Duodenal mucosa (tissue), 2 donors: ENCODE results near the gene OPN3.

Source experiments
- H3K27ac ChIP-seq: one replicate; pipeline ENCODE4 v1.7.0; 2013; ENCODE audit warnings: low read depth, low read length
- H3K27me3 ChIP-seq, 2 donors: one replicate each; pipeline ENCODE4 v1.7.0; 2013; ENCODE audit warnings: low read length in 2 of 2, control low read depth in 1 of 2; ENCODE audit not compliant: insufficient read depth in 2 of 2, control insufficient read depth in 1 of 2
- H3K36me3 ChIP-seq, 2 donors: one replicate each; pipeline ENCODE4 v1.7.0; 2013; ENCODE audit warnings: low read length in 2 of 2, control low read depth in 1 of 2; ENCODE audit not compliant: insufficient read depth in 2 of 2, control insufficient read depth in 1 of 2
- H3K4me1 ChIP-seq, 2 donors: one replicate each; pipeline ENCODE4 v1.7.0; 2013; ENCODE audit warnings: low read length in 2 of 2, control low read depth in 1 of 2; ENCODE audit not compliant: insufficient read depth in 2 of 2, control insufficient read depth in 1 of 2
- H3K4me3 ChIP-seq, 2 donors: one replicate each; pipeline ENCODE4 v1.7.0; 2013; ENCODE audit warnings: low read length in 2 of 2, low read depth in 1 of 2
- H3K9ac ChIP-seq, 2 donors: one replicate each; pipeline ENCODE4 v1.7.0; 2013; ENCODE audit warnings: low read length in 2 of 2, low read depth in 1 of 2
- H3K9me3 ChIP-seq, 2 donors: one replicate each; pipeline ENCODE4 v1.7.0; 2013; ENCODE audit warnings: low read length in 2 of 2, control low read depth in 1 of 2; ENCODE audit not compliant: control insufficient read depth in 1 of 2

Gene OPN3

DNA sequence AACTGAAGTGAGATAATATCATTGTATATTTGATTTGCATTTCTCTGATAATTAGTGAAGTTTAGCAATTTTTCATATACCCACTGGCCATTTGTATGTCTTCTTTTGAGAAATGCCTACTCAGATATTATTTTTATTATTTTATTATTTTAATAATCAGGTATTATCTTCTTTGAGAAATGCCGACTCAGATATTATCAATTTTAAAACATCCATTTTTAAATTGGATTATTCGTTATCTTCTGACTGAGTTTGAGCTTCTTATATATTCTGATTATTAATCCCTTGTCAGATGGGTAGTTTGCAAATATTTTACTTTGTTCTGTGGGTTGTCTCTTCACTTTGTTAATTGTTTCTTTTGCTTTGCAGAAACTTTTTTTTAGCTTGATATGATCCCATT, 70.3 kb downstream of the OPN3 start:
- Histone ChIP-seq H3K27ac (no peak overlapping the region), H3K27me3 (no peaks in the 10 kb centered on the region), H3K9me3 (no peaks in the 10 kb centered on the region), H3K36me3 (no peaks in the 10 kb centered on the region), H3K9ac (no peak overlapping the region), H3K4me1 (no peaks in the 10 kb centered on the region), H3K4me3 (no peak overlapping the region)

DNA sequence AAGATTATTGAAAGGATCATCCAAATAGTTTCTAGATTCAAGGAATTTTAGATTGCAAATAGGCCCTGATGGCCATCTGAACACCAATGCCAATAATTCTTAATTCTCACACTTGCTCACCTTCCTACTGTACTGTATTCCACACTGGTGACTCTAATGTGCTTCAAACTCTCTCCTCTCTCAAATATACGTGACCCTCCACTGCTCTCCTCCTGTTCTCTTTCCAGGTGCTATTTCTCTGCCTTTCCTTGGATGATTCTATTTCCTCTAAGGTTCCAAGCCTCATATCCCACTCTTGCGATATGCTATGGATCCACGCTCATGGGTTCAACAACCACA, 79.4 kb downstream of the OPN3 start:
- Histone ChIP-seq H3K9ac (no peak overlapping the region), H3K4me3 (no peak overlapping the region), H3K4me1 (no peaks in the 10 kb centered on the region), H3K27ac (no peak overlapping the region), H3K27me3 (peaks cover 0 to 3% of the 10 kb centered on the region in 2 donors), H3K36me3 (no peaks in the 10 kb centered on the region), H3K9me3 (no peaks in the 10 kb centered on the region)

DNA sequence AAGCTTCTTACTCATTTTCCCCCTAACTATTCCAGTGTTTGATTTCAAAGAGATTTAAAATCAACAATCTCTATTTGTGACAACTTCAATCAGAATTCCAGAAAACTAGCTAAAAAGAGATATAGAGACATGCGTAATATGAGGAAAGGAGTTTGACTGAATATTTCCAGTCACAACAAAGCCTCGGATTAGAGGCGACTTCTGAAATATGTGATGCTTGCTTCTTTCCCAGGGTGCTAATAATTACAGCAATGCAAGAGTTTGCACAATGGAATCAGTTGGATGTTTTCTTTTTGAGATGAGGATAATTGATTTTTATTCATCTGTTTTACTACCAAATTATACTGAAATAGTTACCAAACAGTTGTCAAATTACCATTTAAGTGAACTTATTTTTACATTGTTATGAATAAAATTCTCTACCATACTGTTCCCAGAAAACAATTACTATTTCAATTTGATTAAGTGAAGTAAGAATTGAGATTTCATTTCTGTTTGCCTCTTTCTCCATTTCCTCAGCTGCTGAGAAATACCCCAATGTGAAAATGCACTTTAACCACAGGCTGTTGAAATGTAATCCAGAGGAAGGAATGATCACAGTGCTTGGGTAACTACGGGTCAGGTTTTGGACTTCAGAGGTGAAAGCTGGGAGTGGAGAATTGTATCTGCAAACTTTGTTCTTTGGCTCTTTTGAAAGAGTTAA, 79.9 kb downstream of the OPN3 start:
- no peaks in the 10 kb centered on the region for H3K4me1 ChIP-seq
- H3K9ac ChIP-seq = no peak overlapping the region
- no peak overlapping the region for H3K27ac ChIP-seq
- H3K36me3 ChIP-seq = no peaks in the 10 kb centered on the region
- peaks cover 0 to 3% of the 10 kb centered on the region in 2 donors for H3K27me3 ChIP-seq
- H3K4me3 ChIP-seq = no peak overlapping the region
- H3K9me3 ChIP-seq = no peaks in the 10 kb centered on the region

- Histone ChIP-seq H3K4me3 (no peak overlapping the region), H3K4me1 (no peaks in the 10 kb centered on the region), H3K9ac (no peak overlapping the region), H3K9me3 (no peaks in the 10 kb centered on the region), H3K27me3 (peaks cover 0 to 3% of the 10 kb centered on the region in 2 donors), H3K27ac (no peak overlapping the region), H3K36me3 (no peaks in the 10 kb centered on the region)
Measured at GRCh38 chr1:241557551-241558193, 82.5 kb downstream of the OPN3 start.

- no peak overlapping the region for H3K4me3 ChIP-seq
- H3K27me3 ChIP-seq = peaks cover 0 to 1% of the 10 kb centered on the region in 2 donors
Measured at GRCh38 chr1:241557031-241557430, 83.1 kb downstream of the OPN3 start.

DNA sequence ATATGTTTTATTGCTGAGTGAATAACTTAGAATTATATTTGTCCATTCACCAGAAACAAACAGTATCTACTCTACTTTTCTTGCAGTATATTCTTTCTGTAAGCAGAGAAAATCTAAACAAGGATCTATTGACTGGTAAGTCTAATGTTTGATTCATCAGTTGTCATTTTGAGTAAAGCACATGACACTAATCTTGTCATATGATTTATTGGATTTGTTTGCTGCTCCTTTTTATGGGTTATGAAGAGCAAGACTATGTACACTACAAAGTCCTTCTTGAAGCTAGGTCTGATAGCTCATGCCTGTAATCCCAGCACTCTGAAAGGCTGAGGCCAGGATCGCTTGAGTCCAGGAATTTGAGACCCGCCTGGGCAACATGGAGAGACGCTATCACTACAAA, 84.6 kb downstream of the OPN3 start:
- no peak overlapping the region for H3K9ac ChIP-seq
- H3K9me3 ChIP-seq = no peaks in the 10 kb centered on the region
- no peaks in the 10 kb centered on the region for H3K36me3 ChIP-seq
- no peaks in the 10 kb centered on the region for H3K27me3 ChIP-seq
- H3K27ac ChIP-seq = no peak overlapping the region
- H3K4me1 ChIP-seq = no peaks in the 10 kb centered on the region
- no peak overlapping the region for H3K4me3 ChIP-seq

More at GRCh38 chr1:241557031-241557430, 83.1 kb downstream of the OPN3 start:
- no peak overlapping the region for H3K27ac ChIP-seq
- no peaks in the 10 kb centered on the region for H3K36me3 ChIP-seq
- no peak overlapping the region for H3K9ac ChIP-seq
- no peaks in the 10 kb centered on the region for H3K9me3 ChIP-seq
- H3K4me1 ChIP-seq = no peaks in the 10 kb centered on the region

- Histone ChIP-seq H3K4me1 (no peaks in the 10 kb centered on the region), H3K27ac (no peak overlapping the region), H3K4me3 (no peak overlapping the region)
Measured at GRCh38 chr1:241553886-241554592, 86.1 kb downstream of the OPN3 start.

GRCh38 chr1:241551759-241552638, 88.2 kb downstream of the OPN3 start:
- Histone ChIP-seq H3K36me3 (no peaks in the 10 kb centered on the region), H3K27me3 (no peaks in the 10 kb centered on the region), H3K4me1 (no peaks in the 10 kb centered on the region), H3K27ac (no peak overlapping the region), H3K9me3 (no peaks in the 10 kb centered on the region), H3K9ac (no peak overlapping the region), H3K4me3 (peak overlapping the region in 1 of 2 donors; percentile 44)

More at GRCh38 chr1:241553886-241554592, 86.1 kb downstream of the OPN3 start:
- H3K36me3 ChIP-seq = no peaks in the 10 kb centered on the region
- H3K9ac ChIP-seq = no peak overlapping the region
- H3K9me3 ChIP-seq = no peaks in the 10 kb centered on the region
- H3K27me3 ChIP-seq = no peaks in the 10 kb centered on the region

GRCh38 chr1:241550318-241550717, 89.9 kb downstream of the OPN3 start:
- H3K4me3 ChIP-seq = no peak overlapping the region
- no peaks in the 10 kb centered on the region for H3K27me3 ChIP-seq
- H3K4me1 ChIP-seq = no peaks in the 10 kb centered on the region
- no peaks in the 10 kb centered on the region for H3K9me3 ChIP-seq
- no peak overlapping the region for H3K27ac ChIP-seq
- H3K36me3 ChIP-seq = no peaks in the 10 kb centered on the region
- no peak overlapping the region for H3K9ac ChIP-seq
